GM12878 (cell line): ENCODE results near the gene PARN.

Source experiments
- EZH2 ChIP-seq: IDR thresholded peaks from 2 replicates; pipeline ENCODE4 v1.6.1; 2012; ENCODE audit warnings: low read depth, mild to moderate bottlenecking, control low read depth, inconsistent platforms, low read length, borderline replicate concordance; ENCODE audit not compliant: control insufficient read depth
- POLR2A ChIP-seq: IDR thresholded peaks from 2 replicates; pipeline ENCODE4 v1.6.1; 2011; ENCODE audit warnings: low read depth, mild to moderate bottlenecking, low read length
- SPI1 ChIP-seq: IDR thresholded peaks from 2 replicates; pipeline ENCODE4 v1.6.1; 2011; ENCODE audit warnings: low read depth, mild to moderate bottlenecking, low read length, moderate library complexity, borderline replicate concordance; ENCODE audit not compliant: insufficient read depth
- TBL1XR1 ChIP-seq: IDR thresholded peaks from 2 replicates; pipeline ENCODE4 v1.6.1; 2012; ENCODE audit warnings: low read depth, low read length, improper control_type of control experiment
- TF ChIP-seq, protein P1 (sequence below), 3 experiments: IDR thresholded peaks in 2 of 3; conservative IDR thresholded peaks in 1 of 3; 2 replicates each; pipeline ENCODE4 v1.5.1; 2011; ENCODE audit warnings: low read depth in 3 of 3, low read length in 3 of 3, mild to moderate bottlenecking in 3 of 3, control low read depth in 2 of 3, moderate library complexity in 2 of 3, inconsistent platforms in 1 of 3, mixed read lengths in 1 of 3; ENCODE audit not compliant: control insufficient read depth in 2 of 3, insufficient read depth in 1 of 3; ENCODE audit errors: extremely low read depth in 1 of 3

DNA sequence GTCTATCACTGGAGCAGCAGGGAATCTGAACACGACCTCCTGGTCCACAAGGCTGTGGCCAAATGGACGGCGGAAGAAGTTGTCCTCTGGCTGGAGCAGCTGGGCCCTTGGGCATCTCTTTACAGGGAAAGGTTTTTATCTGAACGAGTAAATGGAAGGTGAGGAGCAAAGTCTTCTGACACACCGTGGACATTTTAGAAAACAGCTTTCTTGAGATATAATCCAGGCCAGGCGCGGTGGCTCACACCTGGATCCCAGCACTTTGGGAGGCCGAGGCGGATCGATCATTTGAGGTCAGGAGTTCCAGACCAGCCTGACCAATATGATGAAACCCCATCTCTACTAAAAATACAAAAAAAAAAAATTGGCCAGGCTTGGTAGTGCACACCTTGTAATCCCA is 19.8 kb upstream of the PARN start:
- TF ChIP-seq EZH2 (no peak), SPI1 (no peak), TBL1XR1 (no peak), POLR2A (no peak)
- TF ChIP-seq, protein P1, sequence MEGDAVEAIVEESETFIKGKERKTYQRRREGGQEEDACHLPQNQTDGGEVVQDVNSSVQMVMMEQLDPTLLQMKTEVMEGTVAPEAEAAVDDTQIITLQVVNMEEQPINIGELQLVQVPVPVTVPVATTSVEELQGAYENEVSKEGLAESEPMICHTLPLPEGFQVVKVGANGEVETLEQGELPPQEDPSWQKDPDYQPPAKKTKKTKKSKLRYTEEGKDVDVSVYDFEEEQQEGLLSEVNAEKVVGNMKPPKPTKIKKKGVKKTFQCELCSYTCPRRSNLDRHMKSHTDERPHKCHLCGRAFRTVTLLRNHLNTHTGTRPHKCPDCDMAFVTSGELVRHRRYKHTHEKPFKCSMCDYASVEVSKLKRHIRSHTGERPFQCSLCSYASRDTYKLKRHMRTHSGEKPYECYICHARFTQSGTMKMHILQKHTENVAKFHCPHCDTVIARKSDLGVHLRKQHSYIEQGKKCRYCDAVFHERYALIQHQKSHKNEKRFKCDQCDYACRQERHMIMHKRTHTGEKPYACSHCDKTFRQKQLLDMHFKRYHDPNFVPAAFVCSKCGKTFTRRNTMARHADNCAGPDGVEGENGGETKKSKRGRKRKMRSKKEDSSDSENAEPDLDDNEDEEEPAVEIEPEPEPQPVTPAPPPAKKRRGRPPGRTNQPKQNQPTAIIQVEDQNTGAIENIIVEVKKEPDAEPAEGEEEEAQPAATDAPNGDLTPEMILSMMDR (IDR thresholded peaks at IDR 0.05 in 2 of 3, conservative IDR thresholded peaks at IDR 0.05 in 1 of 3; ENCODE audit: control insufficient read depth in 2 of 3, extremely low read depth in 1 of 3, insufficient read depth in 1 of 3, low read depth in 3 of 3, low read length in 3 of 3): no peak
